ENCODE data around the gene KCNMA1. TPM values are rescaled to one million over a fixed set of nuclear protein-coding genes. Genes with fewer than 3 reads are reported as not detected.

Gene KCNMA1
- polyA plus RNA-seq, 1 donor: 15.2 TPM

GRCh38 chr10:77554996-77555397, 82.6 kb downstream of the KCNMA1 start:
- DNase-seq: no peak

GRCh38 chr10:77553966-77554365, 83.6 kb downstream of the KCNMA1 start:
- DNase-seq: no peak

- DNase-seq: no peak
Observed at GRCh38 chr10:77553311-77553710, 84.3 kb downstream of the KCNMA1 start.

- DNase-seq: no peak
Observed at GRCh38 chr10:77552252-77552651, 85.4 kb downstream of the KCNMA1 start.

GRCh38 chr10:77550378-77550777, 87.2 kb downstream of the KCNMA1 start:
- DNase-seq: no peak

GRCh38 chr10:77548671-77549070, 88.9 kb downstream of the KCNMA1 start:
- no peak for DNase-seq

- no peak for DNase-seq
Observed at GRCh38 chr10:77548157-77548556, 89.5 kb downstream of the KCNMA1 start.

GRCh38 chr10:77547307-77548050, 90.1 kb downstream of the KCNMA1 start:
- no peak for DNase-seq

- DNase-seq: no peak
Observed at GRCh38 chr10:77546042-77546441, 91.6 kb downstream of the KCNMA1 start.

- DNase-seq: no peak
Observed at GRCh38 chr10:77545585-77545984, 92.0 kb downstream of the KCNMA1 start.

GRCh38 chr10:77544617-77545016, 93.0 kb downstream of the KCNMA1 start:
- no peak for DNase-seq

- DNase-seq: no peak
Observed at GRCh38 chr10:77542710-77543259, 94.8 kb downstream of the KCNMA1 start.

GRCh38 chr10:77541944-77542343, 95.7 kb downstream of the KCNMA1 start:
- no peak for DNase-seq

GRCh38 chr10:77541247-77541646, 96.4 kb downstream of the KCNMA1 start:
- no peak for DNase-seq

- DNase-seq: no peak
Observed at GRCh38 chr10:77539147-77539935, 98.3 kb downstream of the KCNMA1 start.

GRCh38 chr10:77537720-77538373, 99.8 kb downstream of the KCNMA1 start:
- DNase-seq: peak; percentile 34

GRCh38 chr10:77537071-77537470, 100.5 kb downstream of the KCNMA1 start:
- no peak for DNase-seq

- DNase-seq: no peak
Observed at GRCh38 chr10:77533887-77534278, 103.7 kb downstream of the KCNMA1 start.

- no peak for DNase-seq
Observed at GRCh38 chr10:77533146-77533886, 104.3 kb downstream of the KCNMA1 start.

- DNase-seq: no peak
Observed at GRCh38 chr10:77532068-77532467, 105.5 kb downstream of the KCNMA1 start.

GRCh38 chr10:77531441-77532001, 106.1 kb downstream of the KCNMA1 start:
- DNase-seq: no peak

- DNase-seq: no peak
Observed at GRCh38 chr10:77530011-77530410, 107.6 kb downstream of the KCNMA1 start.

Measured in hindlimb muscle (tissue), 1 donor.